AG04450 (cell line): ENCODE results near the gene GALM. TPM values are rescaled to one million over a fixed set of nuclear protein-coding genes. Genes with fewer than 3 reads are reported as not detected.

Experiments used
- CTCF ChIA-PET: fragments of 300-600, 350-600 bp; formaldehyde crosslinking; extraction: SDS; loops from one replicate; lab custom pipeline; 2022; ENCODE audit warnings: antibody characterized with exemption, inconsistent platforms; lab: Charles Lee
- POLR2A ChIA-PET: fragments of 350-600 bp; formaldehyde crosslinking; extraction: SDS; loops from one replicate; lab custom pipeline; 2021; ENCODE audit warnings: antibody characterized with exemption, inconsistent platforms; lab: Yijun Ruan, JAX
- DNase-seq: peaks from one replicate; pipeline ENCODE4 v3.0.0-alpha.2; 2011; ENCODE audit warnings: low read depth, low spot score
- H3K27ac ChIP-seq: one replicate; pipeline ENCODE4 v1.5.1; 2012; ENCODE audit warnings: low read depth, low read length, control low read depth
- H3K27me3 ChIP-seq: one replicate; pipeline ENCODE4 v1.6.0; 2012; ENCODE audit warnings: low read length; ENCODE audit not compliant: control insufficient read depth, insufficient read depth
- H3K4me3 ChIP-seq: 2 replicates; pipeline ENCODE4 v1.5.1; 2011; ENCODE audit warnings: mild to moderate bottlenecking, low read depth, low read length, control low read depth
- H3K9me3 ChIP-seq: 2 replicates; pipeline ENCODE4 v1.5.1; 2012; ENCODE audit warnings: low read length; ENCODE audit not compliant: control insufficient read depth, insufficient read depth
- polyA plus RNA-seq: library from polyadenylated mRNA; depleted of rRNA; stranded (reverse); fragments of >200 nt; gene quantifications from 2 replicates; pipeline ENCODE4 v1.2.3, GENCODE V29; 2011
- TF ChIP-seq, protein P1 (sequence below): IDR thresholded peaks from 2 replicates; pipeline ENCODE4 v1.5.1; 2011; ENCODE audit warnings: low read depth, low read length, control low read depth, inconsistent platforms

GALM gene
- polyA plus RNA-seq, 1 experiment: 19.0 TPM

DNA sequence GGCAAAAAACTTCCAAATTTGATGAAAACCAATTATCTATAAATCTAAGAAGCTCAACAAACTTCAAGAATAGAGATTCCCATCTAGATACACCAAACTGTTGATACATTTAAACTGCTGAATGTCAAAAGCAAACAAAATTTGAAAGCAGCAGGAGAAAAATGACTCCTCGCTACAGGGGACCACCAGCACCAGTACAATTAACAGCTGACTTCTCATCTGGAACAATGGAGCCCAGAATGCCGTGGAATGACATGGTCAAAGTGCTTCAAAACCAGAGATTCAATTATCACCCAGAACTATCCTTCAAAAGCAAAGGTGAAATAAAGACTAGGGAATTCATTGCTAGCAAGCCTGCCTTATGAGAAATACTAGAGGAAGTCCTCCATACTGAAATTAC lies 73.6 kb downstream of the GALM start:
- no peaks in the 10 kb centered on the region for H3K9me3 ChIP-seq
- TF ChIP-seq, protein P1, sequence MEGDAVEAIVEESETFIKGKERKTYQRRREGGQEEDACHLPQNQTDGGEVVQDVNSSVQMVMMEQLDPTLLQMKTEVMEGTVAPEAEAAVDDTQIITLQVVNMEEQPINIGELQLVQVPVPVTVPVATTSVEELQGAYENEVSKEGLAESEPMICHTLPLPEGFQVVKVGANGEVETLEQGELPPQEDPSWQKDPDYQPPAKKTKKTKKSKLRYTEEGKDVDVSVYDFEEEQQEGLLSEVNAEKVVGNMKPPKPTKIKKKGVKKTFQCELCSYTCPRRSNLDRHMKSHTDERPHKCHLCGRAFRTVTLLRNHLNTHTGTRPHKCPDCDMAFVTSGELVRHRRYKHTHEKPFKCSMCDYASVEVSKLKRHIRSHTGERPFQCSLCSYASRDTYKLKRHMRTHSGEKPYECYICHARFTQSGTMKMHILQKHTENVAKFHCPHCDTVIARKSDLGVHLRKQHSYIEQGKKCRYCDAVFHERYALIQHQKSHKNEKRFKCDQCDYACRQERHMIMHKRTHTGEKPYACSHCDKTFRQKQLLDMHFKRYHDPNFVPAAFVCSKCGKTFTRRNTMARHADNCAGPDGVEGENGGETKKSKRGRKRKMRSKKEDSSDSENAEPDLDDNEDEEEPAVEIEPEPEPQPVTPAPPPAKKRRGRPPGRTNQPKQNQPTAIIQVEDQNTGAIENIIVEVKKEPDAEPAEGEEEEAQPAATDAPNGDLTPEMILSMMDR: no peak
- POLR2A ChIA-PET: interaction anchor here (0.7 to 4.4 kb wide), 2 partner anchors 12 to 155 kb away, joined by 9 to 25 read pairs; partner anchors contain the start of gene SRSF7
- no peak for DNase-seq
- no peak overlapping the region for H3K27ac ChIP-seq
- CTCF ChIA-PET: interaction anchor here (0.7 to 1.9 kb wide), 6 partner anchors 26 to 424 kb away, joined by 3 to 7 read pairs (median 4); no protein-coding TSS in a partner anchor
- H3K27me3 ChIP-seq: no peaks in the 10 kb centered on the region
- no peak overlapping the region for H3K4me3 ChIP-seq

DNA sequence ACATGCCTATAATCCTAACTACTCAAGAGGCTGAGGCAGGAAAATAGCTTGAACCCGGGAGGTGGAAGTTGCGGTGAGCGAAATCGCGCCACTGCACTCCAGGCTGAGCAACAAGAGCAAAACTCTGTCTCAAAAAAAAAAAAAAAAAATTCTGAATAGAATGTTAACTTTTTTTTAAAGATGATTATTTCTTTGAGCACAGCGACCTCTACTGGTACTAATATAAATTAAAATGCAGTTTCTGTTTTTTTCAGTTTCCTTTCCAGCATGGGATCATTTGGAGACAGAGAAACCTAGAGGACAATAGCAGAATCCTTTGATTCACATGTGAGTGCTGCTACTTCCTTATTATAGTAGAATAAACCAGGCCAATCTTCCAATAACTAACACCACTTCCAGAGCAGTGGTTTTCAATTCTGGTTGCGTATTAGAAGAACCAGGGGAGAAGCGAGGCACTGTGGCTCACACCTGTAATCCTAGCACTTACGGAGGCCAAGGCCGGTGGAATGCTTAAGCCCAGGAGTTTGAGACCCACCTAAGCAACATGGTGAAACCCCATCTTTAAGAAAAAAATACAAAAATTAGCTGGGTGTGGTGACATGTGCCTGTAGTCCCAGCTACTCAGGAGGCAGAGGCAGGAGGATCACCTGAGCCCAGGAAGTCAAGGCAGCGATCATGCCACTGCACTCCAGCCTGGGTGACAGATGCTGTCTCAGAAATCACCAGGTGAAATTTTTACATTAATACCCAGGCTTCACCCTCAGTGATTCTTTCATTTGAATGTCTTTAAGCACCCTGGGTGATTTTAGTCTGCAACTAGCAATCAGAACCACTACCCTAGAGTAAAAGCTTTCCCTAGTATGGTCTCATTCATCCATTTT lies 75.2 kb downstream of the GALM start:
- H3K27ac ChIP-seq: peak overlapping the region; percentile 34
- H3K9me3 ChIP-seq: no peaks in the 10 kb centered on the region
- CTCF ChIA-PET: interaction anchor here (0.6 to 2.4 kb wide), 20 partner anchors 11 to 512 kb away, joined by 3 to 24 read pairs (median 5); no protein-coding TSS in a partner anchor
- POLR2A ChIA-PET: interaction anchor here (1.1 to 4.4 kb wide), 2 partner anchors 9 to 10 kb away, joined by 3 to 25 read pairs; partner anchors contain the start of gene SRSF7
- no peak overlapping the region for H3K4me3 ChIP-seq
- no peak for DNase-seq
- no peaks in the 10 kb centered on the region for H3K27me3 ChIP-seq
- TF ChIP-seq, protein P1: peak; percentile 39

DNA sequence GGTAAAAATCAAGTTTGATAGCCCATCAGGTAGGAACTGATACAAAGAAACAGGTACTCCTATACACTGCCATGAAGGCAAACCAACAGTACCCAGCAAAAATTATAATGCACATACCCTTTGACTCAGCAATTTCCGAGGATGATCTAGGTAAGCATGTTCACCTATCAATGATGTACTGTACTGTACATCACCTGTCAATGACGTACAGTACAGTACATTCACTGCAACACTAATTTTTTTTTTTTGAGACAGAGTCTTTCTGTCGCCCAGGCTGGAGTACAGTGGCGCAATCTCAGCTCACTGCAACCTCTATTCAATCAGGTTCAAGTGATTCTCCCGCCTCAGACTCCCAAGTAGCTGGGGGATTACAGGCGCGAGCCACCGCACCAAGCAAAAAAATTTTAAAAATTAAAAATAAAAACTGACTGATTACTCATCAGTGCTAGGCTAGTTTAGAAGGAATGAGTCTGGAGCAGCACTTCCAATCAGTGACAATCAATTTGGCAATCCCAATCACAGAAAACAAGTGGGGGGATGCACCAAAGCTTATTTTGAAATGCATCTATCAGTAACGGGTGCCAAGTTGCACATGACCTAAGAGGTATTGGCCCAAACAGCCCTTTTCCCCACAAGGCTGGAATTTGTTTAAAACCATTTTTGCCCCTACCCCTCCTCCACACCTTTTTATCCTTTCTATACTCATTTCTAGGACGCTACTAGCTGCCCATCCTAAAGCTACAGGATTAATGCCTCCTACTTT lies 77.1 kb downstream of the GALM start:
- CTCF ChIA-PET: interaction anchor here (1.1 to 2.2 kb wide), 4 partner anchors 161 to 427 kb away, joined by 3 to 13 read pairs (median 6); no protein-coding TSS in a partner anchor

DNA sequence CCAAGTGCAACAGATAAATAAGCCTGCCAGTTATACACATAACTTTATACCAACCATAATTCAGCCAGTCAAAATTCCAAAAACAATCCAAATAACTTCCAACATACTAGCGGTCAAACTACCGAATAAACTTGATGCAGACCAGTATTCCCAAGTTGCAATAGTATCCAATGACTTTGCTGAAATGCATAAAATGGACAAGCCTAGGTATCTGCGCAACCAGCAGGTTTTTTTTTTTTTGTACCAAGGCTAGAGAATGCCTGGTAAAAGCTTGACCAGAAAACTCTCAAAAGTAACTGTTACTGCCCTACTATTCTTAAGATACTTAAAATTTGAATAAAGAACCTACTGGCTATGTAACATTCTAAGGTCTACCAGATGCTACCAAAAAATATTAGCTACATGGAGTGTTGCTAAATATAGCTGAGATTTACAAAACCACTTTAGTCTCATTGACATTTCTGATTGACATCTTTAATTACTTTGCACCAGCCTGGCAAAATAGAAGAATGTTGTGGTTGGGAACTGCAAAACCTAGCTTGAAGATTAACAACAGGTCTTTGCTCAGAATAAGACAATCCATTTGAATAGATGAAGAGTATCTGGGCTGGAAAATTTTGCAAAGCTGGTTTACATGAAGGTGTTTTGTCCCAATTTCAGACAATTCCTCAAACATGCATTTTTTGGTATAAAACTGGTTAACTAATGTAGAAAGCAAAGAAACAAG lies 77.9 kb downstream of the GALM start:
- ChIA-PET POLR2A (interaction anchor here (0.6 to 4.4 kb wide), 2 partner anchors 8 to 11 kb away, joined by 3 to 25 read pairs; partner anchors contain the start of gene SRSF7), CTCF (interaction anchor here (0.6 to 2.2 kb wide), 7 partner anchors 9 to 367 kb away, joined by 3 to 13 read pairs (median 4); no protein-coding TSS in a partner anchor)
- Histone ChIP-seq H3K27ac (no peak overlapping the region), H3K9me3 (no peaks in the 10 kb centered on the region), H3K4me3 (no peak overlapping the region), H3K27me3 (no peaks in the 10 kb centered on the region)
- TF ChIP-seq, protein P1: no peak
- DNase-seq: no peak

More for the DNA sequence above, 77.1 kb downstream of the GALM start:
- TF ChIP-seq, protein P1: no peak
- H3K27me3 ChIP-seq: no peaks in the 10 kb centered on the region
- no peak for DNase-seq
- H3K27ac ChIP-seq: no peak overlapping the region
- POLR2A ChIA-PET: interaction anchor here (1.6 to 4.4 kb wide), 2 partner anchors 8 to 427 kb away, joined by 3 to 25 read pairs; partner anchors contain the start of gene SRSF7
- no peak overlapping the region for H3K4me3 ChIP-seq
- no peaks in the 10 kb centered on the region for H3K9me3 ChIP-seq
